Stomach (tissue), 4 donors: ENCODE results near the gene PLOD2.

ENCODE experiments used
- EP300 ChIP-seq: sonication (generic); formaldehyde crosslinking; IDR thresholded peaks from one replicate; pipeline ENCODE4 v1.6.1; 2017; ENCODE audit warnings: antibody characterized with exemption
- POLR2A ChIP-seq, 4 donors: fragments of 450-650 bp; IDR thresholded peaks; one replicate each; pipeline ENCODE4 v1.6.1; 2016; ENCODE audit warnings: antibody characterized with exemption in 4 of 4, control low read depth in 2 of 4, mild to moderate bottlenecking in 1 of 4, moderate library complexity in 1 of 4
- TF ChIP-seq, protein P1 (sequence below), 7 experiments: fragments of 450-650 bp in 4 of 7; fragments of 200-600 bp in 3 of 7; sonication (generic) in 3 of 7; IDR thresholded peaks; one replicate each; pipeline ENCODE4 v1.5.1; 2016 to 2019; ENCODE audit warnings: antibody characterized with exemption in 7 of 7, control low read depth in 2 of 7, mild to moderate bottlenecking in 1 of 7

DNA sequence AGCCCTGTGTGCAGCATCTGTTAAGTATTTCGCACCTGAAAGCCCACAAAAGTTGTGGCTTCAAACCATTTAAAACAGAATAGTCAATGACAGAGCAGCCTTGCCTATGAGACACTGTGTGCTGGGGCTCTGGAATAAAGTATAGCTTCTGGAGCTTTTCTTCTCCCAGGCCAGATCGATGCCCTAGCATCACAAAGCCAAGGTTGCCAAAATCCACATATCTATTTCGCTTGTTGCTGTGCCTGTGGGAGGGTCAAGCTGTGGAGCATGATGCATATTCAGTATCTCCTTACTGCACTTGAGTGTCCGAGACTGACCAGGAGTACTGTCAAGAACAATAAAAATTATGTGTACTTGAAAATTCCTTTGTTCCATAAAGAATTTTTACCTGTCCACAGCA is 7.6 kb downstream of the PLOD2 start:
- no peak for TF ChIP-seq EP300
- TF ChIP-seq POLR2A (IDR thresholded peaks at IDR 0.05) = no peak
- TF ChIP-seq, protein P1, sequence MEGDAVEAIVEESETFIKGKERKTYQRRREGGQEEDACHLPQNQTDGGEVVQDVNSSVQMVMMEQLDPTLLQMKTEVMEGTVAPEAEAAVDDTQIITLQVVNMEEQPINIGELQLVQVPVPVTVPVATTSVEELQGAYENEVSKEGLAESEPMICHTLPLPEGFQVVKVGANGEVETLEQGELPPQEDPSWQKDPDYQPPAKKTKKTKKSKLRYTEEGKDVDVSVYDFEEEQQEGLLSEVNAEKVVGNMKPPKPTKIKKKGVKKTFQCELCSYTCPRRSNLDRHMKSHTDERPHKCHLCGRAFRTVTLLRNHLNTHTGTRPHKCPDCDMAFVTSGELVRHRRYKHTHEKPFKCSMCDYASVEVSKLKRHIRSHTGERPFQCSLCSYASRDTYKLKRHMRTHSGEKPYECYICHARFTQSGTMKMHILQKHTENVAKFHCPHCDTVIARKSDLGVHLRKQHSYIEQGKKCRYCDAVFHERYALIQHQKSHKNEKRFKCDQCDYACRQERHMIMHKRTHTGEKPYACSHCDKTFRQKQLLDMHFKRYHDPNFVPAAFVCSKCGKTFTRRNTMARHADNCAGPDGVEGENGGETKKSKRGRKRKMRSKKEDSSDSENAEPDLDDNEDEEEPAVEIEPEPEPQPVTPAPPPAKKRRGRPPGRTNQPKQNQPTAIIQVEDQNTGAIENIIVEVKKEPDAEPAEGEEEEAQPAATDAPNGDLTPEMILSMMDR (IDR thresholded peaks at IDR 0.05) = no peak
